ENCODE measurements around the gene NPAS3.

Gene NPAS3

DNA sequence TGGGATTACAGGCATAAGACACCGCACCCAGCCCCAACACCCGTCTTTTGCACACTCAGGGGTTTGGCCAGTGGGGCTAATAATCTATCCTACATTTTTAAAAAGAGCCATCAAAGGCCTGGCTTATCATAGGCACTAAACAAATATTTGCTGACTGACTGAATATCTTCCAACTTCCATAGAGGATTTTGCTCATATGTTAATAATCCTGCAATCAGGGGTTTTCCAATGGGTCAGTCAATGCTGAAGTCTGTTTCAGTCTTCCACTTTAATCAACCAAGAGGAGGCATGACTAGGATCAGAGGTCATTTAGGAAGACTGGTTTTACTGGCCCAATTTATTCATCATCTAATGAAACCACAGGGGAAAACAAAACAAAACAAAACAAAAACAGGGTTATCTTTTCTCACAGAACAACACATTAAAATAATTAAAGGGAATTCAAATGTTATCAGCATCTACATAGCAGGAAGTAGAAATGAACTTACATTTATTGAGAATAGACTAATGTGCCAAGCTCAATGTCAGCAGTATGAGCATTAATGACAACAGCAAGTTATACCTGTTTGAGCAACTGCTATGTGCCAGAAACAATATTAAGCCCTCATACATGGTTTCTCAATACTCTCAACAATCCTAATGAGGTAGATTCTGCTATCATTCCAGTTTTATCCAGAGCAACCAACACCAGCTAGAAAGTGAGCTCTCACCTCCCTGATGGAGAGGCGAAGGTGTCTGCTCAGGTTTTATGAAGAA, 640.0 kb downstream of the NPAS3 start:
- TF ChIP-seq, protein P1, sequence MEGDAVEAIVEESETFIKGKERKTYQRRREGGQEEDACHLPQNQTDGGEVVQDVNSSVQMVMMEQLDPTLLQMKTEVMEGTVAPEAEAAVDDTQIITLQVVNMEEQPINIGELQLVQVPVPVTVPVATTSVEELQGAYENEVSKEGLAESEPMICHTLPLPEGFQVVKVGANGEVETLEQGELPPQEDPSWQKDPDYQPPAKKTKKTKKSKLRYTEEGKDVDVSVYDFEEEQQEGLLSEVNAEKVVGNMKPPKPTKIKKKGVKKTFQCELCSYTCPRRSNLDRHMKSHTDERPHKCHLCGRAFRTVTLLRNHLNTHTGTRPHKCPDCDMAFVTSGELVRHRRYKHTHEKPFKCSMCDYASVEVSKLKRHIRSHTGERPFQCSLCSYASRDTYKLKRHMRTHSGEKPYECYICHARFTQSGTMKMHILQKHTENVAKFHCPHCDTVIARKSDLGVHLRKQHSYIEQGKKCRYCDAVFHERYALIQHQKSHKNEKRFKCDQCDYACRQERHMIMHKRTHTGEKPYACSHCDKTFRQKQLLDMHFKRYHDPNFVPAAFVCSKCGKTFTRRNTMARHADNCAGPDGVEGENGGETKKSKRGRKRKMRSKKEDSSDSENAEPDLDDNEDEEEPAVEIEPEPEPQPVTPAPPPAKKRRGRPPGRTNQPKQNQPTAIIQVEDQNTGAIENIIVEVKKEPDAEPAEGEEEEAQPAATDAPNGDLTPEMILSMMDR (conservative IDR thresholded peaks at IDR 0.05), result no peak
- no peak overlapping the region for H3K27ac ChIP-seq

DNA sequence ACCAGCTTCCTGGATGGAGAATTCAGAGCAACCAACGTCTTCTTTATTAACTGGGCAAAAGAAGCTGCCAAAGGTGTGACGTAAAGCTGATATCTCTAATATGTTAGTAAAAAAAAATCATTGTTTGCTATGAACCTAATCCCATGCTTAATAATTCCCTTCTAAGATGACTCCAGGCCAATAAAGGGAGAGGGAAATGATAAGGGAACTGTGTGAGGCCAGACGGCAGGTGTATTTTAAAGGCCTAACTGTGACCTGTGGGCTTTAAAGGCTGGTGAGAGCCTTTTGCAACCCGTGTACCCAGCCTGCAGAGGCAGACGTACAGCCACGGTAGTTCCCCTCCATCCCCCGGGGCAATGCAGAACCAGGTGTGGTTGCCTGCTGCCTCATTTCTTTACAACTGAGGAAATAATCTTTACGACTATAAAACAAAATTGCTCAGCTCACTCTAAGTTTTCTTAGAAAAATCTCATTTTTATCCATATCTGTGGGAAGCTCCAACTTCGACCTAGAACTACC, 641.6 kb downstream of the NPAS3 start:
- TF ChIP-seq, protein P1 (conservative IDR thresholded peaks at IDR 0.05), result no peak
- no peak overlapping the region for H3K27ac ChIP-seq

DNA sequence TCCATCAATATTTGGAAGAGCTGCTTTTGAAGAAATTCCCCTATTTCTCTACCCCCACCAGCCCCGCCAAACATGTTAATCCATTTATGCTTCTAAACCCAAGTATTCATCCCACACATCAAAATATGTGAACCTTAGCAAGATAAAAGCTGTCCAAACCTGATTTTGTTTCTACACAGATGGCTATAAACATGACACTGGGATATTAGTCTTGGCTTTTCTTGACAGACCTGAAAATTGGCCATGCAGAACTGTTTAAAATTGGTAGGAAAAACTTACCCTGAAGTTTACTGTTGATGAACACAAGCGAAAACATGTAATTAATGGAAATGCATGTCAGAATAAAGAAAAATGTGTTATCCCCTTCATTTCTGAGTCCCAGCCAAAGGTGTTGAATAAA, 642.2 kb downstream of the NPAS3 start:
- TF ChIP-seq, protein P1 (conservative IDR thresholded peaks at IDR 0.05), result no peak
- H3K27ac ChIP-seq, result no peak overlapping the region

DNA sequence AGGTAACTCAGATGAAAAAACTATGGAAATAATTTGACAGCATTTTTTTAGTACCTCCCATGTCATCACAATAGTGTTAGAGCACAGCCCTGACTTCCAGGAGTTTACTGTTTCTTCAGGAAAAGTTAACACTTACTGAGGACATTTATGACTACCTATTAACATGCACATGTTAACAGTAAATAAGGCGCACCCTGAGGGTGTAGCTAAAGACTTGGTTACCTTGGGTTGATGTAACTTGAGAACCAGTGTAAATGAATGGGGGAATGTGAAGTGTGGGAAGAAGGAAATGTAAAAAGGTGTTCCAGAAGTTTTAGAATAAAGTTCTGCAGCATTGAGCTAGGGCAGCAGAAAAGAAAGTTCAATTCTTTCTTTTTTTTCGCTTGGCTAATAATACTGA, 646.0 kb downstream of the NPAS3 start:
- no peak overlapping the region for H3K27ac ChIP-seq
- TF ChIP-seq, protein P1 (conservative IDR thresholded peaks at IDR 0.05), result no peak

DNA sequence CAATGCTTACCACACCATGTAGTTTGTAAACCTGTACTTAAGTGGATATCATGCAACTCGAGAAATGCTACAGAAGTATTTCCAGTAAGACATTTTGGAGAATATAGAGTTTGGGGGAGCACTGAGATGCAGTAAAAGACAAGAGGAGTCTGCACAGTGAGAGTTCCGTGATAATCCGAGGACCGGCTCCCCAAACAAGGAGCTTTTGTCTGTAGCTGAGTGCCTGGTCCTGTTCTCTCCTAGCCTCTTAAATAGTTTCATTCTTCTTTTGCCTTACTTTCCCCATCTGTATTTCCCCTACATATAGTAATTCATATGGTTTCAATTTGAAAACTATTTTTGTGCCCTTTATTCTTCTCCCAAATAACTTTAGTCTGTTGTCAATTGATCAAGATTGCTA, 648.1 kb downstream of the NPAS3 start:
- no peak overlapping the region for H3K27ac ChIP-seq
- TF ChIP-seq, protein P1 (conservative IDR thresholded peaks at IDR 0.05), result no peak

DNA sequence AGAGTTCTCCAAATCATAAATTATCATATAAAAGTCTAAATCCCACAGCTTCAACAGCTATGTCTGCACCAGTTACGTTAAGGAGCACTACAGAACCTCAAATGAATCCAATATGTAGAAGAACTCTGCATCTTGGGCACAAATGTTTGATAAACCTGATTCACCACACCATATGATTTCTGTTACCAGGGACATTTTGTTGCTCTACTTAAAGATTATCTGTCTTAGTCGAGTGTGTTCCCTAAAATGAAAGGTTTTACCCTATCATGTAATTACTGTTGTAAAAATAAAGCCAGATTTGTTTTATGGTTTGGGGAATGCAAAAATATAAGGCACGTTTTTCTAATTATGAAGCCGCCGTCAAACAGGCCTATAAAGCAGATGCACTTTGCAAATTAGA, 649.1 kb downstream of the NPAS3 start:
- TF ChIP-seq, protein P1 (conservative IDR thresholded peaks at IDR 0.05), result no peak
- no peak overlapping the region for H3K27ac ChIP-seq

DNA sequence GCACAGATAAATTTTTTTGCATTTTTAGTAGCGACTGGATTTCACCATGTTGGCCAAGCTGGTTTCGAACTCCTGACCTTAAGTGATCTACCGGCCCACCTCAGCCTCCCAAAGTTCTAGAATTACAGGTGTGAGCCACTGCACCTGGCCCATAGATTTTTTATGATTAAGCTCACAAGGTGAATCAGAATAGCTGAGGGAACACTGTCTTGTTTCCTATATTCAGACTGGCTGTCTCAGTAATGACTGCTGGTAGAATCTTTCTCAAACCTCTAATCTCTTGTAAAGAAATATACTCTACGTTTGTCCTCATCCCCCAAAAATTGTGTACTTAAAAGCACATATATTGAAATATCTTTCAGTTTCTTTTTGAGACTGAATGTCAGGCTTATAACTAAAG, 650.1 kb downstream of the NPAS3 start:
- TF ChIP-seq, protein P1 (conservative IDR thresholded peaks at IDR 0.05), result no peak
- H3K27ac ChIP-seq, result no peak overlapping the region

Measured in VCaP (cell line).